GM12891 (cell line): ENCODE results near the gene MATN1.

Source experiments
- PAX5 ChIP-seq: IDR thresholded peaks from 2 replicates; pipeline ENCODE4 v1.6.1; 2011; ENCODE audit warnings: low read length, moderate library complexity, mild to moderate bottlenecking; ENCODE audit not compliant: insufficient read depth, severe bottlenecking
- POLR2A ChIP-seq: IDR thresholded peaks from 2 replicates; pipeline ENCODE4 v1.6.1; 2011; ENCODE audit warnings: low read depth, low read length, control low read depth
- POLR2AphosphoS5 ChIP-seq: IDR thresholded peaks from 2 replicates; pipeline ENCODE4 v1.6.1; 2011; ENCODE audit warnings: low read depth, low read length, control low read depth
- POU2F2 ChIP-seq: IDR thresholded peaks from 2 replicates; pipeline ENCODE4 v1.6.1; 2011; ENCODE audit warnings: low read depth, mild to moderate bottlenecking, control low read depth, low read length, moderate library complexity
- SPI1 ChIP-seq: IDR thresholded peaks from 2 replicates; pipeline ENCODE4 v1.6.1; 2011; ENCODE audit warnings: low read depth, low read length, control low read depth
- TAF1 ChIP-seq: IDR thresholded peaks from 2 replicates; pipeline ENCODE4 v1.6.1; 2011; ENCODE audit warnings: low read depth, low read length, control low read depth

- TF ChIP-seq SPI1 (no peak), POLR2AphosphoS5 (no peak), POLR2A (no peak), PAX5 (no peak), TAF1 (no peak), POU2F2 (no peak)
These were observed 47.6 kb downstream of the MATN1 start for GRCh38 chr1:30675761-30676160.
